ENCODE data around the gene NLN.

GRCh38 chr5:65817931-65818330 is 95.9 kb downstream of the NLN start:
- no peak for TF ChIP-seq CTCF (conservative IDR thresholded peaks at IDR 0.05 in 1 of 2, IDR thresholded peaks at IDR 0.05 in 1 of 2; ENCODE audit: low read depth in 1 of 2, low read length in 2 of 2)
- no peak for TF ChIP-seq EZH2 (IDR thresholded peaks at IDR 0.05; ENCODE audit: low read length, missing control alignments)

All from fibroblast of lung (primary cell).